Measurements from ENCODE around the gene RTP3. TPM values are rescaled to one million over a fixed set of nuclear protein-coding genes. Genes with fewer than 3 reads are reported as not detected.

Gene RTP3
- total RNA-seq, 1 experiment from 2014 or later = not detected

GRCh38 chr3:46501702-46502101 is 3.9 kb downstream of the RTP3 start:
- H3K27ac ChIP-seq (ENCODE audit: low read length) = no peak overlapping the region
- no peak for DNase-seq (ENCODE audit: low read depth, low spot score)
- H3K36me3 ChIP-seq (ENCODE audit: control insufficient read depth, insufficient read depth, low read length) = no peaks in the 10 kb centered on the region

GRCh38 chr3:46503200-46503874 is 5.6 kb downstream of the RTP3 start:
- in situ Hi-C loops (cut with HindIII; ENCODE audit: low pct_unique_long_range_greater_than_20kb, low sequenced_read_pairs) (no loop called here), intact Hi-C loops (cut with micrococcal nuclease; ENCODE audit: unreplicated experiment) (no loop called here)
- H3K27ac ChIP-seq (ENCODE audit: low read length) = no peak overlapping the region
- no peak overlapping the region for H3K4me3 ChIP-seq (ENCODE audit: low read depth in 2 of 2, low read length in 2 of 2)
- H3K4me1 ChIP-seq (ENCODE audit: control insufficient read depth, insufficient read depth, low read length) = no peaks in the 10 kb centered on the region
- no peaks in the 10 kb centered on the region for H3K9me3 ChIP-seq (ENCODE audit: control insufficient read depth, insufficient read depth, low read depth, low read length)
- ChIA-PET CTCF (no interaction called here), POLR2A (no interaction called here)
- H3K27me3 ChIP-seq (ENCODE audit: control insufficient read depth, insufficient read depth, low read length) = no peaks in the 10 kb centered on the region
- ATAC-seq (no peak), DNase-seq (ENCODE audit: low read depth, low spot score) (no peak)
- H3K36me3 ChIP-seq (ENCODE audit: control insufficient read depth, insufficient read depth, low read length) = no peaks in the 10 kb centered on the region
- no TSS peak for BruUV-seq (replicated peaks)
- TF ChIP-seq SIN3A (IDR thresholded peaks at IDR 0.05; ENCODE audit: borderline replicate concordance, insufficient read depth, low read depth, low read length) (no peak), REST (IDR thresholded peaks at IDR 0.05; ENCODE audit: insufficient read depth in 1 of 2, low read depth in 2 of 2, low read length in 1 of 2) (no peak), CTCF (IDR thresholded peaks at IDR 0.05) (no peak), POLR2AphosphoS5 (IDR thresholded peaks at IDR 0.05; ENCODE audit: low read depth, low read length) (no peak), TCF7L2 (IDR thresholded peaks at IDR 0.05; ENCODE audit: low read depth, low read length) (no peak)

More at GRCh38 chr3:46501702-46502101, 3.9 kb downstream of the RTP3 start:
- no TSS peak for BruUV-seq (replicated peaks)
- no peak for ATAC-seq
- ChIA-PET CTCF (no interaction called here), POLR2A (no interaction called here)
- in situ Hi-C loops (cut with HindIII; ENCODE audit: low pct_unique_long_range_greater_than_20kb, low sequenced_read_pairs) (no loop called here), intact Hi-C loops (cut with micrococcal nuclease; ENCODE audit: unreplicated experiment) (no loop called here)
- Histone ChIP-seq H3K4me3 (ENCODE audit: low read depth in 2 of 2, low read length in 2 of 2) (no peak overlapping the region), H3K27me3 (ENCODE audit: control insufficient read depth, insufficient read depth, low read length) (no peaks in the 10 kb centered on the region), H3K9me3 (ENCODE audit: control insufficient read depth, insufficient read depth, low read depth, low read length) (no peaks in the 10 kb centered on the region), H3K4me1 (ENCODE audit: control insufficient read depth, insufficient read depth, low read length) (no peaks in the 10 kb centered on the region)
- no peak for TF ChIP-seq TCF7L2 (IDR thresholded peaks at IDR 0.05; ENCODE audit: low read depth, low read length)
- TF ChIP-seq REST (IDR thresholded peaks at IDR 0.05; ENCODE audit: insufficient read depth in 1 of 2, low read depth in 2 of 2, low read length in 1 of 2) = no peak
- TF ChIP-seq POLR2AphosphoS5 (IDR thresholded peaks at IDR 0.05; ENCODE audit: low read depth, low read length) = no peak
- TF ChIP-seq SIN3A (IDR thresholded peaks at IDR 0.05; ENCODE audit: borderline replicate concordance, insufficient read depth, low read depth, low read length) = no peak
- no peak for TF ChIP-seq CTCF (IDR thresholded peaks at IDR 0.05)

Data from Panc1 (cell line).